Measurements from ENCODE around the gene CFAP61. TPM values are rescaled to one million over a fixed set of nuclear protein-coding genes. Genes with fewer than 3 reads are reported as not detected.

CFAP61 gene
- total RNA-seq, 6 experiments from 2014 or later, result 0.26 TPM; not detected in 5

GRCh38 chr20:20286061-20286460, 233.7 kb downstream of the CFAP61 start:
- Mint-ChIP-seq H3K36me3 (ENCODE audit: low read depth) (no peaks in the 10 kb centered on the region), H3K9me3 (peaks cover 8% of the 10 kb centered on the region; the same call in 1 of the 2 replicates), H3K27me3 (ENCODE audit: insufficient read depth) (peaks cover 4% of the 10 kb centered on the region; the same call in 1 of the 2 replicates), H3K27ac (no peak overlapping the region), H3K4me3 (no peak overlapping the region), H3K4me1 (ENCODE audit: low read depth) (no peaks in the 10 kb centered on the region)
- no peak for DNase-seq
- TF ChIP-seq CTCF (IDR thresholded peaks at IDR 0.05), result no peak

- no peaks in the 10 kb centered on the region for H3K36me3 Mint-ChIP-seq (ENCODE audit: low read depth)
- H3K9me3 Mint-ChIP-seq, result peaks cover 8% of the 10 kb centered on the region; the same call in 1 of the 2 replicates
- no peak overlapping the region for H3K4me3 Mint-ChIP-seq
- no peak for TF ChIP-seq CTCF (IDR thresholded peaks at IDR 0.05)
- no peak for DNase-seq
- H3K27ac Mint-ChIP-seq, result no peak overlapping the region
- no peaks in the 10 kb centered on the region; the same call in 1 of the 2 replicates for H3K27me3 Mint-ChIP-seq (ENCODE audit: insufficient read depth)
- no peaks in the 10 kb centered on the region for H3K4me1 Mint-ChIP-seq (ENCODE audit: low read depth)
These were observed 237.0 kb downstream of the CFAP61 start for GRCh38 chr20:20289331-20289730.

GRCh38 chr20:20292472-20292871, 240.1 kb downstream of the CFAP61 start:
- H3K27ac Mint-ChIP-seq, result no peak overlapping the region
- DNase-seq, result no peak
- H3K27me3 Mint-ChIP-seq (ENCODE audit: insufficient read depth), result no peaks in the 10 kb centered on the region; the same call in 1 of the 2 replicates
- no peak overlapping the region for H3K4me3 Mint-ChIP-seq
- H3K4me1 Mint-ChIP-seq (ENCODE audit: low read depth), result no peaks in the 10 kb centered on the region
- peaks cover 3% of the 10 kb centered on the region; the same call in 1 of the 2 replicates for H3K9me3 Mint-ChIP-seq
- TF ChIP-seq CTCF (IDR thresholded peaks at IDR 0.05), result no peak
- no peaks in the 10 kb centered on the region for H3K36me3 Mint-ChIP-seq (ENCODE audit: low read depth)

GRCh38 chr20:20293141-20293540, 240.8 kb downstream of the CFAP61 start:
- no peak overlapping the region for H3K27ac Mint-ChIP-seq
- H3K36me3 Mint-ChIP-seq (ENCODE audit: low read depth), result no peaks in the 10 kb centered on the region
- no peaks in the 10 kb centered on the region for H3K4me1 Mint-ChIP-seq (ENCODE audit: low read depth)
- TF ChIP-seq CTCF (IDR thresholded peaks at IDR 0.05), result no peak
- no peak for DNase-seq
- no peak overlapping the region for H3K4me3 Mint-ChIP-seq
- no peaks in the 10 kb centered on the region; the same call in 1 of the 2 replicates for H3K9me3 Mint-ChIP-seq
- H3K27me3 Mint-ChIP-seq (ENCODE audit: insufficient read depth), result no peaks in the 10 kb centered on the region; the same call in 1 of the 2 replicates

- Mint-ChIP-seq H3K4me3 (no peak overlapping the region), H3K36me3 (ENCODE audit: low read depth) (no peaks in the 10 kb centered on the region), H3K4me1 (ENCODE audit: low read depth) (no peaks in the 10 kb centered on the region), H3K27ac (no peak overlapping the region), H3K9me3 (no peaks in the 10 kb centered on the region; the same call in 1 of the 2 replicates), H3K27me3 (ENCODE audit: insufficient read depth) (no peaks in the 10 kb centered on the region; the same call in 1 of the 2 replicates)
- no peak for DNase-seq
- TF ChIP-seq CTCF (IDR thresholded peaks at IDR 0.05), result no peak
These were observed 241.5 kb downstream of the CFAP61 start for GRCh38 chr20:20293691-20294385.

Data from HFFc6 (cell line).